Measurements from ENCODE around the gene PSD. TPM values are rescaled to one million over a fixed set of nuclear protein-coding genes. Genes with fewer than 3 reads are reported as not detected.

PSD gene
- total and polyA plus RNA-seq, 7 donors, result 0.15 to 1.7 (median 0.51) TPM; not detected in 1

GRCh38 chr10:102402512-102402896, 16.1 kb downstream of the PSD start:
- no peak for TF ChIP-seq CTCF (IDR thresholded peaks at IDR 0.05)
- no peak for ATAC-seq
- Histone ChIP-seq H3K36me3 (ENCODE audit: insufficient read depth in 1 of 2, low read depth in 1 of 2) (peaks cover 0 to 47% of the 10 kb centered on the region in 2 donors), H3K4me3 (no peak overlapping the region), H3K4me1 (peaks cover 9% of the 10 kb centered on the region), H3K27me3 (ENCODE audit: insufficient read depth in 3 of 3, low read length in 2 of 3) (peaks cover 0 to 4% (median 0%) of the 10 kb centered on the region in 3 donors), H3K27ac (no peak overlapping the region), H3K9me3 (no peaks in the 10 kb centered on the region)
- no peak for DNase-seq
- 75 to 86% (median 85%) methylated on average over 5 of the region's 5 CpGs for WGBS, 3 donors
- intact Hi-C loops (cut with DNase I), result loop anchor here in 1 of 2 donors (5.0 kb wide), 1 partner anchor 235 kb away; no protein-coding TSS in a partner anchor

DNA sequence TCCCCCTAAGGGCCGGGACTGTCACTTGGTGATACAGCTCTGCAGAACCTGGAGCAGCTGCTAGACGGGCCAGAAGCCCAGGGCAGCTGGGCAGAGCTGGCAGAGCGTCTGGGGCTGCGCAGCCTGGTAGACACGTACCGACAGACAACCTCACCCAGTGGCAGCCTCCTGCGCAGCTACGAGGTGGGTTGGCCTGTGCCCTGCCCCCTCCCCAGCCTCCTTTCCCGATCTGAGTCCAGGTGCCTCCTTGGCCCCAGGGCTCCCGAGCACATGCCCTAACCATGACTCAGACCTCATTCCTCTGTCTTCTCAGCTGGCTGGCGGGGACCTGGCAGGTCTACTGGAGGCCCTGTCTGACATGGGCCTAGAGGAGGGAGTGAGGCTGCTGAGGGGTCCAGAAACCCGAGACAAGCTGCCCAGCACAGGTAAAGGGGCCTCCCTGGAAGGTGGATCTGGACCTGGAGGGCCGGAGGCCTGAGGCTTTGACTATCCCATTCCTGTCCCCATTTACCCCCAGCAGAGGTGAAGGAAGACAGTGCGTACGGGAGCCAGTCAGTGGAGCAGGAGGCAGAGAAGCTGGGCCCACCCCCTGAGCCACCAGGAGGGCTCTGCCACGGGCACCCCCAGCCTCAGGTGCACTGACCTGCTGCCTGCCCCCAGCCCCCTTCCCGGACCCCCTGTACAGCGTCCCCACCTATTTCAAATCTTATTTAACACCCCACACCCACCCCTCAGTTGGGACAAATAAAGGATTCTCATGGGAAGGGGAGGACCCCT, 16.7 kb downstream of the PSD start:
- H3K4me1 ChIP-seq, result peaks cover 10% of the 10 kb centered on the region
- no peak for DNase-seq
- no peak for ATAC-seq
- H3K9me3 ChIP-seq, result no peaks in the 10 kb centered on the region
- WGBS, 3 donors, result 78 to 86% (median 83%) methylated on average over 17 to 18 of the region's 18 CpGs
- no peaks in the 10 kb centered on the region for H3K27me3 ChIP-seq (ENCODE audit: insufficient read depth in 3 of 3, low read length in 2 of 3)
- no peak for TF ChIP-seq CTCF (IDR thresholded peaks at IDR 0.05)
- H3K36me3 ChIP-seq (ENCODE audit: insufficient read depth in 1 of 2, low read depth in 1 of 2), result peaks cover 0 to 53% of the 10 kb centered on the region in 2 donors
- H3K4me3 ChIP-seq, result no peak overlapping the region
- intact Hi-C loops (cut with DNase I), result loop anchor here in 1 of 2 donors (5.0 kb wide), 1 partner anchor 235 kb away; no protein-coding TSS in a partner anchor
- no peak overlapping the region for H3K27ac ChIP-seq

GRCh38 chr10:102401342-102401654, 17.3 kb downstream of the PSD start:
- ATAC-seq (no peak), DNase-seq (no peak)
- H3K9me3 ChIP-seq, result no peaks in the 10 kb centered on the region
- intact Hi-C loops (cut with DNase I), result loop anchor here in 1 of 2 donors (5.0 kb wide), 1 partner anchor 234 kb away; no protein-coding TSS in a partner anchor
- 93 to 96% (median 94%) methylated on average over 6 to 8 of the region's 8 CpGs for WGBS, 3 donors
- TF ChIP-seq CTCF (IDR thresholded peaks at IDR 0.05), result no peak
- H3K4me1 ChIP-seq, result peaks cover 16% of the 10 kb centered on the region
- no peak overlapping the region for H3K27ac ChIP-seq
- H3K4me3 ChIP-seq, result no peak overlapping the region
- H3K36me3 ChIP-seq (ENCODE audit: insufficient read depth in 1 of 2, low read depth in 1 of 2), result peaks cover 0 to 59% of the 10 kb centered on the region in 2 donors
- H3K27me3 ChIP-seq (ENCODE audit: insufficient read depth in 3 of 3, low read length in 2 of 3), result no peaks in the 10 kb centered on the region

DNA sequence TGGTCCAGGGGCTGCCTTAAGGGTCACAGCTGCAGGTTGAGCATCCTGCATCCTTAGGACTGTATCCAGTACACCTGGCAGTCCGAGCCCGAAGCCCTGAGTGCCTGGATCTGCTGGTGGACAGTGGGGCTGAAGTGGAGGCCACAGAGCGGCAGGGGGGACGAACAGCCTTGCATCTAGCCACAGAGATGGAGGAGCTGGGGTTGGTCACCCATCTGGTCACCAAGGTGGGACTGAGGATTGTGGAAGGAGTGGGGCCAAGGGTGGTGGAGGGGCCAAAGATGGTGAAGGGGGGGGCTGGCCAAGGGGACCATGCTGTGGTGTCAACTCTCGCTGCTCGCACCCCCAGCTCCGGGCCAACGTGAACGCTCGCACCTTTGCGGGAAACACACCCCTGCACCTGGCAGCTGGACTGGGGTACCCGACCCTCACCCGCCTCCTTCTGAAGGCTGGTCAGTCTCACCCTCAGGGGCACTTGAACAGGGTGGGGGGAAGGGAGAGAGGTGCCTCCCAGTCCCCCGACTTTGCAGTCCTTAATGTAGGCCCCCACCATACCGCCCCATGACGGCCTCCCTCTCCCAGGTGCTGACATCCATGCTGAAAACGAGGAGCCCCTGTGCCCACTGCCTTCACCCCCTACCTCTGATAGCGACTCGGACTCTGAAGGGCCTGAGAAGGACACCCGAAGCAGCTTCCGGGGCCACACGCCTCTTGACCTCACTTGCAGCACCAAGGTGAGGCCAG, 17.8 kb downstream of the PSD start:
- ATAC-seq, result no peak
- H3K4me1 ChIP-seq, result peaks cover 19% of the 10 kb centered on the region

More for the DNA sequence above, 17.8 kb downstream of the PSD start:
- H3K4me3 ChIP-seq, result no peak overlapping the region
- no peaks in the 10 kb centered on the region for H3K9me3 ChIP-seq
- no peaks in the 10 kb centered on the region for H3K27me3 ChIP-seq (ENCODE audit: insufficient read depth in 3 of 3, low read length in 2 of 3)
- TF ChIP-seq CTCF (IDR thresholded peaks at IDR 0.05), result no peak
- intact Hi-C loops (cut with DNase I), result loop anchor here in 1 of 2 donors (5.0 kb wide), 1 partner anchor 233 kb away; no protein-coding TSS in a partner anchor
- 88 to 92% (median 91%) methylated on average over 14 to 22 of the region's 22 CpGs for WGBS, 3 donors
- H3K27ac ChIP-seq, result no peak overlapping the region
- no peak for DNase-seq
- peaks cover 0 to 59% of the 10 kb centered on the region in 2 donors for H3K36me3 ChIP-seq (ENCODE audit: insufficient read depth in 1 of 2, low read depth in 1 of 2)
